ENCODE data around the gene AK5. TPM values are rescaled to one million over a fixed set of nuclear protein-coding genes. Genes with fewer than 3 reads are reported as not detected.

The AK5 gene
- polyA plus RNA-seq, 3 donors: 0.34 to 0.72 (median 0.48) TPM

DNA sequence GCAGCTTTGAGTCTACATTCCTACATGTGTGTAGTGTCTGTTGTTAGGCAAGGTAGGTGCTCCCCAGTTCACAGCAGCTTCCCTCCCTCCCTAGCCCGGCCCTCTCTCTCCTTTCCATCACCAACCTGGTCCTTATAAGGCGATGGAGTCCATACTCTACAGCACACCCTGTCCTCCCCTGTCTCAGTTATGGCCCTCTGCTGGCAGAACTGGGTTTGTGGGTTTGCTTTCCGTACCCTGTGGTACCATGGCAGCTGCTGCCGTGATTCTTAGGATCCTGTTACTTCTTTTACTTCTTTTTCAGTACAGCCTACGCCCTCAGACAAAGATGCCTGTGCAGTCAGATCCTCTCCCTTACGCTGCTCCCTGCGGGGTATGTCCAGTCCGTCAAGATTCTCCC, 31.7 kb downstream of the AK5 start:
- H3K4me1 Mint-ChIP-seq: peaks cover 20% of the 10 kb centered on the region
- Histone ChIP-seq H3K9me3 (replicated peaks in 1 of 2; ENCODE audit: control insufficient read depth in 1 of 2, insufficient read depth in 1 of 2, low read length in 2 of 2) (no peaks in the 10 kb centered on the region), H3K9ac (ENCODE audit: insufficient read depth, low read length, poor library complexity, severe bottlenecking) (no peak overlapping the region), H3K36me3 (replicated peaks in 1 of 2; ENCODE audit: control insufficient read depth in 1 of 2, insufficient read depth in 2 of 2, low read length in 2 of 2) (no peaks in the 10 kb centered on the region), H3K4me2 (replicated peaks; ENCODE audit: extremely low read depth, low read length, poor library complexity, severe bottlenecking) (peak overlapping the region; percentile 11), H3K27ac (ENCODE audit: low read depth in 1 of 2, low read length in 2 of 2) (no peak overlapping the region), H2AFZ (ENCODE audit: insufficient read depth, low read depth, low read length, poor library complexity, severe bottlenecking) (peak overlapping the region; percentile 46), H3K79me2 (ENCODE audit: insufficient read depth, low read length) (no peaks in the 10 kb centered on the region), H4K20me1 (ENCODE audit: insufficient read depth, low read length) (no peaks in the 10 kb centered on the region), H3K4me1 (ENCODE audit: control insufficient read depth in 1 of 2, insufficient read depth in 2 of 2, low read length in 2 of 2) (peaks cover 9 to 21% of the 10 kb centered on the region in 2 donors), H3K4me3 (replicated peaks in 1 of 3; ENCODE audit: low read depth in 2 of 3, low read length in 3 of 3) (peak overlapping the region in 1 of 3 experiments; percentile 42), H3K27me3 (ENCODE audit: control insufficient read depth in 2 of 2, insufficient read depth in 2 of 2, low read length in 2 of 2) (no peaks in the 10 kb centered on the region)
- H3K4me3 Mint-ChIP-seq: peak overlapping the region; percentile 42 to 87
- peak in 2 of 3 donors; percentile 10 to 17 for DNase-seq
- intact Hi-C loops (cut with micrococcal nuclease): no loop called here
- peaks cover 2 to 3% (median 2%) of the 10 kb centered on the region in 3 donors for H3K27me3 Mint-ChIP-seq (ENCODE audit: low read depth in 3 of 3)
- peak overlapping the region in 1 of 7 donors; percentile 68 for H3K27ac Mint-ChIP-seq
- H3K9me3 Mint-ChIP-seq: peaks cover 0 to 4% (median 3%) of the 10 kb centered on the region in 7 donors
- H3K36me3 Mint-ChIP-seq: no peaks in the 10 kb centered on the region
- TF ChIP-seq, protein P1, sequence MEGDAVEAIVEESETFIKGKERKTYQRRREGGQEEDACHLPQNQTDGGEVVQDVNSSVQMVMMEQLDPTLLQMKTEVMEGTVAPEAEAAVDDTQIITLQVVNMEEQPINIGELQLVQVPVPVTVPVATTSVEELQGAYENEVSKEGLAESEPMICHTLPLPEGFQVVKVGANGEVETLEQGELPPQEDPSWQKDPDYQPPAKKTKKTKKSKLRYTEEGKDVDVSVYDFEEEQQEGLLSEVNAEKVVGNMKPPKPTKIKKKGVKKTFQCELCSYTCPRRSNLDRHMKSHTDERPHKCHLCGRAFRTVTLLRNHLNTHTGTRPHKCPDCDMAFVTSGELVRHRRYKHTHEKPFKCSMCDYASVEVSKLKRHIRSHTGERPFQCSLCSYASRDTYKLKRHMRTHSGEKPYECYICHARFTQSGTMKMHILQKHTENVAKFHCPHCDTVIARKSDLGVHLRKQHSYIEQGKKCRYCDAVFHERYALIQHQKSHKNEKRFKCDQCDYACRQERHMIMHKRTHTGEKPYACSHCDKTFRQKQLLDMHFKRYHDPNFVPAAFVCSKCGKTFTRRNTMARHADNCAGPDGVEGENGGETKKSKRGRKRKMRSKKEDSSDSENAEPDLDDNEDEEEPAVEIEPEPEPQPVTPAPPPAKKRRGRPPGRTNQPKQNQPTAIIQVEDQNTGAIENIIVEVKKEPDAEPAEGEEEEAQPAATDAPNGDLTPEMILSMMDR (IDR thresholded peaks at IDR 0.05): peak; percentile 38
- 66% methylated on average over 7 of the region's 8 CpGs for WGBS (ENCODE audit: insufficient coverage)

DNA sequence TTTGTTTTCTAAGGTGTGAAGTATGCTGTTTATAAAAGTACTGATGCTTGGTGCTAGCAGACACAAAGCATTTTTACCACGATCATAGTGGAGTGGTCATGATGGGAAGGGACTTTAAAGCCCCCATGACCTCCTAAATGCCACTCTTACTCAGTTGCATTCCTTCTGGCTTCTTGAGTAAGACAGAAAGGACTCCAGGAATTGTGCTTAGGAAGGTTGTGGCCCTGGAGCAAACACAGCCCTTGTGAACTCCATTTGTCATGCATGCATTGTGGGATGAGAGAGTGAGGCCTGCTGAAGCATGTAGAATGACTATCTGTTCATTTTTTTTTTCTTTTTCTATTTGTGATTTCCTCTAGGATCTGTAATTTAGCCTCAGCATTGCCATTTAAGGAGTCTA, 34.2 kb downstream of the AK5 start:
- H3K4me3 ChIP-seq (replicated peaks in 1 of 3; ENCODE audit: low read depth in 2 of 3, low read length in 3 of 3): no peak overlapping the region
- H3K9ac ChIP-seq (ENCODE audit: insufficient read depth, low read length, poor library complexity, severe bottlenecking): no peak overlapping the region
- DNase-seq: no peak
- H3K4me2 ChIP-seq (replicated peaks; ENCODE audit: extremely low read depth, low read length, poor library complexity, severe bottlenecking): no peak overlapping the region
- Mint-ChIP-seq H3K27me3 (ENCODE audit: low read depth in 3 of 3) (peaks cover 0 to 5% (median 2%) of the 10 kb centered on the region in 3 donors), H3K27ac (no peak overlapping the region), H3K36me3 (peaks cover 0 to 1% of the 10 kb centered on the region in 2 donors), H3K9me3 (peaks cover 0 to 8% (median 3%) of the 10 kb centered on the region in 7 donors), H3K4me1 (peaks cover 18% of the 10 kb centered on the region), H3K4me3 (no peak overlapping the region)
- H3K79me2 ChIP-seq (ENCODE audit: insufficient read depth, low read length): no peaks in the 10 kb centered on the region
- no peak overlapping the region for H2AFZ ChIP-seq (ENCODE audit: insufficient read depth, low read depth, low read length, poor library complexity, severe bottlenecking)
- no peak overlapping the region for H3K27ac ChIP-seq (ENCODE audit: low read depth in 1 of 2, low read length in 2 of 2)
- no peaks in the 10 kb centered on the region for H3K27me3 ChIP-seq (ENCODE audit: control insufficient read depth in 2 of 2, insufficient read depth in 2 of 2, low read length in 2 of 2)
- H4K20me1 ChIP-seq (ENCODE audit: insufficient read depth, low read length): no peaks in the 10 kb centered on the region
- H3K36me3 ChIP-seq (replicated peaks in 1 of 2; ENCODE audit: control insufficient read depth in 1 of 2, insufficient read depth in 2 of 2, low read length in 2 of 2): no peaks in the 10 kb centered on the region
- TF ChIP-seq, protein P1 (IDR thresholded peaks at IDR 0.05): no peak
- no peaks in the 10 kb centered on the region for H3K9me3 ChIP-seq (replicated peaks in 1 of 2; ENCODE audit: control insufficient read depth in 1 of 2, insufficient read depth in 1 of 2, low read length in 2 of 2)
- no CpG with 5 or more reads among the region's 1 CpG for WGBS (ENCODE audit: insufficient coverage)
- H3K4me1 ChIP-seq (ENCODE audit: control insufficient read depth in 1 of 2, insufficient read depth in 2 of 2, low read length in 2 of 2): peaks cover 9 to 19% of the 10 kb centered on the region in 2 donors
- intact Hi-C loops (cut with micrococcal nuclease): no loop called here
